AG04450 (cell line): Measurements from ENCODE around the gene ZNF300. TPM values are rescaled to one million over a fixed set of nuclear protein-coding genes. Genes with fewer than 3 reads are reported as not detected.

ENCODE experiments used
- CTCF ChIA-PET: fragments of 300-600, 350-600 bp; formaldehyde crosslinking; extraction: SDS; loops from one replicate; lab custom pipeline; 2022; ENCODE audit warnings: antibody characterized with exemption, inconsistent platforms; lab: Charles Lee
- POLR2A ChIA-PET: fragments of 350-600 bp; formaldehyde crosslinking; extraction: SDS; loops from one replicate; lab custom pipeline; 2021; ENCODE audit warnings: antibody characterized with exemption, inconsistent platforms; lab: Yijun Ruan, JAX
- DNase-seq: peaks from one replicate; pipeline ENCODE4 v3.0.0-alpha.2; 2011; ENCODE audit warnings: low read depth, low spot score
- H3K27ac ChIP-seq: one replicate; pipeline ENCODE4 v1.5.1; 2012; ENCODE audit warnings: low read depth, low read length, control low read depth
- H3K27me3 ChIP-seq: one replicate; pipeline ENCODE4 v1.6.0; 2012; ENCODE audit warnings: low read length; ENCODE audit not compliant: control insufficient read depth, insufficient read depth
- H3K4me3 ChIP-seq: 2 replicates; pipeline ENCODE4 v1.5.1; 2011; ENCODE audit warnings: mild to moderate bottlenecking, low read depth, low read length, control low read depth
- H3K9me3 ChIP-seq: 2 replicates; pipeline ENCODE4 v1.5.1; 2012; ENCODE audit warnings: low read length; ENCODE audit not compliant: control insufficient read depth, insufficient read depth
- polyA plus RNA-seq: library from polyadenylated mRNA; depleted of rRNA; stranded (reverse); fragments of >200 nt; gene quantifications from 2 replicates; pipeline ENCODE4 v1.2.3, GENCODE V29; 2011
- TF ChIP-seq, protein P1 (sequence below): IDR thresholded peaks from 2 replicates; pipeline ENCODE4 v1.5.1; 2011; ENCODE audit warnings: low read depth, low read length, control low read depth, inconsistent platforms

Gene ZNF300
- polyA plus RNA-seq, 1 experiment, result 10.1 TPM

- no peak overlapping the region for H3K27ac ChIP-seq
- H3K4me3 ChIP-seq, result no peak overlapping the region
- ChIA-PET POLR2A (no interaction called here), CTCF (no interaction called here)
- H3K27me3 ChIP-seq, result no peaks in the 10 kb centered on the region
- H3K9me3 ChIP-seq, result peaks cover 16% of the 10 kb centered on the region
- TF ChIP-seq, protein P1, sequence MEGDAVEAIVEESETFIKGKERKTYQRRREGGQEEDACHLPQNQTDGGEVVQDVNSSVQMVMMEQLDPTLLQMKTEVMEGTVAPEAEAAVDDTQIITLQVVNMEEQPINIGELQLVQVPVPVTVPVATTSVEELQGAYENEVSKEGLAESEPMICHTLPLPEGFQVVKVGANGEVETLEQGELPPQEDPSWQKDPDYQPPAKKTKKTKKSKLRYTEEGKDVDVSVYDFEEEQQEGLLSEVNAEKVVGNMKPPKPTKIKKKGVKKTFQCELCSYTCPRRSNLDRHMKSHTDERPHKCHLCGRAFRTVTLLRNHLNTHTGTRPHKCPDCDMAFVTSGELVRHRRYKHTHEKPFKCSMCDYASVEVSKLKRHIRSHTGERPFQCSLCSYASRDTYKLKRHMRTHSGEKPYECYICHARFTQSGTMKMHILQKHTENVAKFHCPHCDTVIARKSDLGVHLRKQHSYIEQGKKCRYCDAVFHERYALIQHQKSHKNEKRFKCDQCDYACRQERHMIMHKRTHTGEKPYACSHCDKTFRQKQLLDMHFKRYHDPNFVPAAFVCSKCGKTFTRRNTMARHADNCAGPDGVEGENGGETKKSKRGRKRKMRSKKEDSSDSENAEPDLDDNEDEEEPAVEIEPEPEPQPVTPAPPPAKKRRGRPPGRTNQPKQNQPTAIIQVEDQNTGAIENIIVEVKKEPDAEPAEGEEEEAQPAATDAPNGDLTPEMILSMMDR, result no peak
- DNase-seq, result no peak
These were observed 40.7 kb upstream of the ZNF300 start for GRCh38 chr5:150945486-150945885.

- DNase-seq, result no peak
- POLR2A ChIA-PET, result no interaction called here
These were observed 26.7 kb upstream of the ZNF300 start for GRCh38 chr5:150931368-150931965.

DNA sequence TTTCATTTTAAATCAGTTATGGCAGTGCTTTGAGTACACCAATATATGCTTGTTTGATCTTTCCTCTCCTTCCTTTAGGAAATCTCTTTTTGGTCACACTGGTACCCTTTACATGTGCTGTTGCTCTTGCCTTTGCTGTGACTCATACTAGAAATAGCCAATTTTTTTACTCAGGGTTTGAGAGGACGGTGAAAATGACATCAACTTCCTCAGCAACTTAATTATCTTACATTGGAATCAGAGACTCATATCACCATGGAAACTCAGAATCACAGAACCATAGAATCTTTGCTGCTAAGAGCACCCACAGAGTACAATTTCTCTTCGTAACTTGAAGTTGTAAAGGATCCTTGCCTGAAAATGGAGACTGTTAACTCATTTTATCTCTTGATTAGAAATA is 13.8 kb upstream of the ZNF300 start:
- no peak overlapping the region for H3K4me3 ChIP-seq
- DNase-seq, result no peak
- POLR2A ChIA-PET, result no interaction called here
- H3K27ac ChIP-seq, result no peak overlapping the region
- H3K9me3 ChIP-seq, result peaks cover 5% of the 10 kb centered on the region; the same call in 1 of the 2 replicates
- CTCF ChIA-PET, result interaction anchor here (0.6 kb wide), 1 partner anchor 254 kb away, joined by 7 read pairs; no protein-coding TSS in a partner anchor
- TF ChIP-seq, protein P1, result no peak
- no peaks in the 10 kb centered on the region for H3K27me3 ChIP-seq

More at GRCh38 chr5:150931368-150931965, 26.7 kb upstream of the ZNF300 start:
- Histone ChIP-seq H3K27ac (no peak overlapping the region), H3K27me3 (no peaks in the 10 kb centered on the region), H3K9me3 (peaks cover 36% of the 10 kb centered on the region), H3K4me3 (no peak overlapping the region)
- TF ChIP-seq, protein P1, result no peak
- CTCF ChIA-PET, result no interaction called here

DNA sequence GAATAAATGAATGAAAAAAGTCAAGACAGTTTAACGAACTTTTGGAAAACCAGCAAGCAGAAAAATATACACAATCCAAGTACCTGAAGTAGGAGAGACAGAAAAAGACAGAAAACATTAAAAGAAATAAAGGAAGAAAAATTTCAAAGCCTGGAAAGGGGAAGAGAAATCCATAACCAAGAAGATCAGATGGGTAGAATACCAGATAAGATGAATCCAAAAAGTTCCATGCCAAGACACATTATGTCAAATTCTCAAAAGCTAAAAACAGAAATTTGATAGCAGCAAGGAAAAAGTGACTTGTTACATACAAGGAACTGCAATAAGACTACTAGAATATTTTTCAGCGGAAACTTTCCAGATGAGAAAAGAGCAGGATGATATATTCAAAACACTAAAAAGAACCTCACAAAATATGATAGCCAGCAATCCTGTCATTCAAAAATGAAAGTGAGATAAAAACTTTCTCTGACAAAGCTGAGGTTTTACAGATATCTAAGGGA is 7.6 kb upstream of the ZNF300 start:
- Histone ChIP-seq H3K9me3 (peaks cover 3% of the 10 kb centered on the region; the same call in 1 of the 2 replicates), H3K4me3 (no peak overlapping the region), H3K27me3 (peaks cover 3% of the 10 kb centered on the region), H3K27ac (no peak overlapping the region)
- ChIA-PET CTCF (no interaction called here), POLR2A (no interaction called here)
- TF ChIP-seq, protein P1, result no peak
- no peak for DNase-seq

DNA sequence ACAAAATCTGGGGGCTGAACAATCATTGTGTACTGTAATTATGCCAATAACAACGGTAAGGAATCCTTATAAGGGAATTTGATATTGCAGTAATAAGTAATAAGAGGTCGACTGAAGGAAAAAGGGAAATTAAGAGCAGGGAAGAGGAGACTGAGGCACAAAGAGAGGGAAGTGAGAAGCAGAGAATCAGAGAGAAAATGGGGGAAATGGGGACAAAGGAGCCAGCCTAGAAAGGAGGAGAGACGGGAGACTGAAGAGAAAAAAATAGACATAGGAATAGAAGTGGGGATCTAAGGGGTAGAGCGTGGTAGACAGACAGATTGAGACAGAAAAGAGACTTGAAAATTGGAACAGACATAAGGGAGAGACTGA is 518 bp upstream of the ZNF300 start:
- ChIA-PET POLR2A (interaction anchor here (1.0 kb wide), 1 partner anchor 41 kb away, joined by 4 read pairs; no protein-coding TSS in a partner anchor), CTCF (no interaction called here)
- Histone ChIP-seq H3K27me3 (no peaks in the 10 kb centered on the region), H3K4me3 (peak overlapping the region; percentile 90), H3K27ac (no peak overlapping the region), H3K9me3 (peaks cover 5% of the 10 kb centered on the region)
- TF ChIP-seq, protein P1, result no peak
- no peak for DNase-seq
